Liver (tissue), 9 donors: Measurements from ENCODE around the gene PRCC. TPM values are rescaled to one million over a fixed set of nuclear protein-coding genes. Genes with fewer than 3 reads are reported as not detected.

Experiments used
- DNase-seq: peaks from one replicate; pipeline ENCODE4 v3.0.0-alpha.2; 2017; ENCODE audit warnings: low spot score
- H3K27ac ChIP-seq, 2 donors: one replicate each; pipeline ENCODE4 v1.7.0; 2013; ENCODE audit warnings: inconsistent platforms in 2 of 2, low read length in 2 of 2, control low read depth in 1 of 2, low read depth in 1 of 2, mild to moderate bottlenecking in 1 of 2
- H3K27me3 ChIP-seq, 4 donors: one replicate each; pipeline versions ENCODE4 v1.6.1 to v1.7.0; 2013; ENCODE audit warnings: low read length in 3 of 4, inconsistent platforms in 1 of 4, mild to moderate bottlenecking in 1 of 4, moderate library complexity in 1 of 4; ENCODE audit not compliant: control insufficient read depth in 4 of 4, insufficient read depth in 4 of 4
- H3K36me3 ChIP-seq, 4 donors: one replicate each; pipeline versions ENCODE4 v1.6.1 to v1.7.0; 2013; ENCODE audit warnings: low read length in 3 of 4, mild to moderate bottlenecking in 3 of 4, low read depth in 1 of 4, moderate library complexity in 1 of 4; ENCODE audit not compliant: control insufficient read depth in 4 of 4, insufficient read depth in 3 of 4
- H3K4me1 ChIP-seq, 4 donors: one replicate each; pipeline versions ENCODE4 v1.6.1 to v1.7.0; 2013; ENCODE audit warnings: low read length in 3 of 4, mild to moderate bottlenecking in 3 of 4, moderate library complexity in 1 of 4; ENCODE audit not compliant: control insufficient read depth in 4 of 4, insufficient read depth in 4 of 4
- H3K4me3 ChIP-seq, 3 donors: one replicate each; pipeline versions ENCODE4 v1.6.1 to v1.7.0; 2013; ENCODE audit warnings: low read length in 3 of 3, control low read depth in 1 of 3, low read depth in 1 of 3, mild to moderate bottlenecking in 1 of 3
- H3K9ac ChIP-seq, 2 donors: one replicate each; pipeline ENCODE4 v1.7.0; 2013; ENCODE audit warnings: low read length in 2 of 2, mild to moderate bottlenecking in 2 of 2, moderate library complexity in 2 of 2, control low read depth in 1 of 2, low read depth in 1 of 2
- H3K9me3 ChIP-seq, 4 donors: one replicate each; pipeline versions ENCODE4 v1.6.1 to v1.7.0; 2013; ENCODE audit warnings: low read length in 3 of 4; ENCODE audit not compliant: control insufficient read depth in 4 of 4
- ATF3 ChIP-seq: IDR thresholded peaks from 2 replicates; pipeline ENCODE4 v1.6.1; 2016; ENCODE audit warnings: antibody characterized with exemption
- FOXA1 ChIP-seq: IDR thresholded peaks from 2 replicates; pipeline ENCODE4 v1.6.1; 2016; ENCODE audit warnings: antibody characterized with exemption
- FOXA2 ChIP-seq: IDR thresholded peaks from 2 replicates; pipeline ENCODE4 v1.6.1; 2016; ENCODE audit warnings: antibody characterized with exemption
- GABPA ChIP-seq, 2 donors: IDR thresholded peaks in 1 of 2; conservative IDR thresholded peaks in 1 of 2; 2 replicates each; pipeline ENCODE4 v1.6.1; 2016; ENCODE audit warnings: antibody characterized with exemption in 2 of 2, mild to moderate bottlenecking in 1 of 2, moderate library complexity in 1 of 2
- HNF4G ChIP-seq: IDR thresholded peaks from 2 replicates; pipeline ENCODE4 v1.6.1; 2016; ENCODE audit warnings: antibody characterized with exemption
- NR2F2 ChIP-seq: IDR thresholded peaks from 2 replicates; pipeline ENCODE4 v1.6.1; 2016; ENCODE audit warnings: antibody characterized with exemption
- RAD21 ChIP-seq, 2 donors: IDR thresholded peaks; 2 replicates each; pipeline ENCODE4 v1.6.1; 2016; ENCODE audit warnings: antibody characterized with exemption in 2 of 2, mild to moderate bottlenecking in 2 of 2
- RXRA ChIP-seq, 2 donors: IDR thresholded peaks; 2 replicates each; pipeline ENCODE4 v1.6.1; 2017 to 2018; ENCODE audit warnings: antibody characterized with exemption in 2 of 2, mild to moderate bottlenecking in 1 of 2
- SP1 ChIP-seq: IDR thresholded peaks from 2 replicates; pipeline ENCODE4 v1.6.1; 2018; ENCODE audit warnings: antibody characterized with exemption, mild to moderate bottlenecking
- WGBS: extraction: QIAGEN DNeasy Blood & Tissue Kit; methylation state at CpG from one replicate; pipeline ENCODE4 v1.1.7; 2013; 5-methylcytosine and 5-hydroxymethylcytosine counted together
- polyA plus RNA-seq, 2 donors: library from polyadenylated mRNA; stranded (reverse) in 1 of 2; unstranded in 1 of 2; fragments of 200-250 nt in 1 of 2; fragments of >200 nt in 1 of 2; fragmentation: Nextera tagmentation in 1 of 2; extraction: Ambion mirVana in 1 of 2; gene quantifications; one replicate each; pipeline versions ENCODE4 v1.2.1 to v1.2.3, GENCODE V29; 2013 to 2015
- total RNA-seq, 2 donors: library from RNA; depleted of rRNA; stranded (reverse); fragments of >200 nt; gene quantifications; one replicate each; pipeline ENCODE4 v1.2.3, GENCODE V29; 2014
- TF ChIP-seq, protein P1 (sequence below): IDR thresholded peaks from 2 replicates; pipeline ENCODE4 v1.6.1; 2016; ENCODE audit warnings: antibody characterized with exemption, mild to moderate bottlenecking
- TF ChIP-seq, protein P2 (sequence below): IDR thresholded peaks from 2 replicates; pipeline ENCODE4 v1.6.1; 2016; ENCODE audit warnings: antibody characterized with exemption
- donor health status: healthy.
- donor health status: healthy.
- donor health status: healthy.
- donor health status: healthy.
- donor health status: healthy.

Gene PRCC
- total and polyA plus RNA-seq, 4 donors, result 8.8 to 19.3 (median 14.3) TPM

DNA sequence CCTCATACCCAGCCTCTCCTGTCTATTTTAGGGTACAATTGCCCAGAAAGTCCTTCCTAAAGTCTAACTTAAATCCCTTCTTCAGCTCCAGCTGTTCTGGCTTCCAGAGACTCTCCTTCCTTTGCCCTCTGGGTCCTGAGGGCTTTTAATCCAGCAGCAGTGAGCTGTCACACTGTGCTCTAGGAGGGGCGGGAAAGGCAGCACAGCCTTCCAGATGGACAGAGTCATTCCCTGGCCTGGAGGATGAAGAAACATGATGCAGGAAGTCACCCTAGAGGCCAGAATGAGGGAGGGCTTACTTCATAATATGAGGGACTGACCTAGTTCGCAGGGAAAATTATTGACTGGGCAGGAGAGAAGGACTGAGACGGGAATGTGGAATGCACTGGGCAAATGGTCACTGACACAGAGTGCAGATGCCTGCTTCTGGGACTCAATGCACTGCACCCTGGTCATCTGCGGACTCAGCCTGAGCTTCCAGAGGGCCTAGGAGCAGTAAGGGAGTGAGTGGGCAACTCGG, 48.0 kb downstream of the PRCC start (continued):
- TF ChIP-seq, protein P1, sequence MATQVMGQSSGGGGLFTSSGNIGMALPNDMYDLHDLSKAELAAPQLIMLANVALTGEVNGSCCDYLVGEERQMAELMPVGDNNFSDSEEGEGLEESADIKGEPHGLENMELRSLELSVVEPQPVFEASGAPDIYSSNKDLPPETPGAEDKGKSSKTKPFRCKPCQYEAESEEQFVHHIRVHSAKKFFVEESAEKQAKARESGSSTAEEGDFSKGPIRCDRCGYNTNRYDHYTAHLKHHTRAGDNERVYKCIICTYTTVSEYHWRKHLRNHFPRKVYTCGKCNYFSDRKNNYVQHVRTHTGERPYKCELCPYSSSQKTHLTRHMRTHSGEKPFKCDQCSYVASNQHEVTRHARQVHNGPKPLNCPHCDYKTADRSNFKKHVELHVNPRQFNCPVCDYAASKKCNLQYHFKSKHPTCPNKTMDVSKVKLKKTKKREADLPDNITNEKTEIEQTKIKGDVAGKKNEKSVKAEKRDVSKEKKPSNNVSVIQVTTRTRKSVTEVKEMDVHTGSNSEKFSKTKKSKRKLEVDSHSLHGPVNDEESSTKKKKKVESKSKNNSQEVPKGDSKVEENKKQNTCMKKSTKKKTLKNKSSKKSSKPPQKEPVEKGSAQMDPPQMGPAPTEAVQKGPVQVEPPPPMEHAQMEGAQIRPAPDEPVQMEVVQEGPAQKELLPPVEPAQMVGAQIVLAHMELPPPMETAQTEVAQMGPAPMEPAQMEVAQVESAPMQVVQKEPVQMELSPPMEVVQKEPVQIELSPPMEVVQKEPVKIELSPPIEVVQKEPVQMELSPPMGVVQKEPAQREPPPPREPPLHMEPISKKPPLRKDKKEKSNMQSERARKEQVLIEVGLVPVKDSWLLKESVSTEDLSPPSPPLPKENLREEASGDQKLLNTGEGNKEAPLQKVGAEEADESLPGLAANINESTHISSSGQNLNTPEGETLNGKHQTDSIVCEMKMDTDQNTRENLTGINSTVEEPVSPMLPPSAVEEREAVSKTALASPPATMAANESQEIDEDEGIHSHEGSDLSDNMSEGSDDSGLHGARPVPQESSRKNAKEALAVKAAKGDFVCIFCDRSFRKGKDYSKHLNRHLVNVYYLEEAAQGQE, result peak; percentile 23
- no peak for TF ChIP-seq RAD21 (IDR thresholded peaks at IDR 0.05)

DNA sequence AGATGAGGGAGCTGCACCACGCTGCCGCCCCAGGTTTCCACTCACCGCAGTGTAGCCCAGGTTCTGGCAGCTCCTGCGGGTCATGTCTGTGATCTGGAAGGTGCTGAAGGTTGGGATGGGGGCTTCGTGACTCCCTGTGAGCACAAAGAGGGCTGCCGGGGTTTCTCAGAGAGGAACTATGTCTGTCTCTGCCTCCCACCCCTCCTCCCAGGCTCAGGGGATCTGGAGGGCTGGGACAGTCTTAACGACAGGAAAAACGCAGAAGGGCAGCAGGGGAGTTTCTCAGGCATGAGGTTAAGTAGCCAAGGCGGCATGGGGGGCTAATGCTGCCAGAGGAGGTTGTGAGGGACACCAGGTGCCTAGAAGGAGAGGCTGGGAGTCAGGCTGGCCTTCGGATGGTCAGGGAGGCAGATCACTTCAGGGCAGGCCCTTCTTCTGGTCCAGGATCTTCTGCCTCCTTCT, 48.7 kb downstream of the PRCC start:
- Histone ChIP-seq H3K27me3 (no peaks in the 10 kb centered on the region), H3K9me3 (no peaks in the 10 kb centered on the region), H3K4me1 (peaks cover 3 to 8% (median 6%) of the 10 kb centered on the region in 4 donors), H3K4me3 (peak overlapping the region in 1 of 3 donors; percentile 28), H3K36me3 (no peaks in the 10 kb centered on the region), H3K27ac (peak overlapping the region; percentile 66 to 84), H3K9ac (peak overlapping the region; percentile 49 to 66)
- DNase-seq, result no peak
- TF ChIP-seq FOXA1, result no peak
- WGBS, result 63% methylated on average over 10 of the region's 10 CpGs

DNA sequence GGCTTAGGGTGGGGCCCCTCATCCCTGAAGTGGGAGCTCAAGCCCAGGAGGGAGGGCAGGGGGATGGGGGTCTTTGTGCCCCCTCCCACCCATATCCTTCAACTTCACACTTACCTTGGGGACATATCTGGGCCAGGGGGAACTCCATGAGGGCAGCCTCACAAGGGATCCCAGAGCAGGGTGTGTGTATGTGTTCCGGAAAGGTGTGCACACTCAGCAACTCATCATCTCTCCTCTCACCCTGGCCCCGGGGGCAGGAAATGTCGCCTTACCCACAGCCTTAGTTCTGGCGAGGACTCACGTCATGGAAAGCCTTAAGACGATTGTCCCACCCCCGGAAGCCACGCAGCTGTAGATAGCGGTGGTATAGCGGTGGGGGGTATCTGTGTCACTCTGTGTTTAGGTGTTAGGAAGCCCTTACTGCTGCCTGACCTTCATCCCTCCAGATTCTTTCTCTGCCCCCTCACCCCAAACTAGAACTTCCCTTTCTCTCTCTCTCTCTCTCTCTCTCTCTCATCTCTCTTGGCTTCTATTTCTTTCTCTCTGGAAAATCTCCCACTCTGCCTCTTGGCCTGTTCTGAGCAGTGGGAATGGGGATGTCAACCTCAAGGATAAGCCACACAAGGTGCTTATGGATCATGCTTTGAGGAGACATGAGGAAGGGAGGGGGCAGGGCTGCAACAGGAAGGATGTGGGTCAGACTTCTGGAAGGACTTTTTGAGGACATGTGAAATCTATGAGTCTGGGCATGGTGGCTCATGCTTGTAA, 49.4 kb downstream of the PRCC start, which contains the start of gene SH2D2A:
SH2D2A (minus strand) TSS at position 288 of the 768 bp plus-strand sequence; CDS start at position 148, 140 bp downstream.
- no peak for DNase-seq
- WGBS, result 41% methylated on average over 10 of the region's 10 CpGs
- peak within 1 kb of the TSS; percentile 66 to 84 for H3K27ac ChIP-seq
- H3K36me3 ChIP-seq, result no peaks in the 10 kb centered on the region
- peak within 1 kb of the TSS; percentile 49 to 66 for H3K9ac ChIP-seq
- H3K27me3 ChIP-seq, result peaks cover 0 to 3% (median 0%) of the 10 kb centered on the region in 4 donors
- peak within 1 kb of the TSS in 1 of 3 donors; percentile 28 for H3K4me3 ChIP-seq
- H3K4me1 ChIP-seq, result peaks cover 3 to 8% (median 6%) of the 10 kb centered on the region in 4 donors
- H3K9me3 ChIP-seq, result no peaks in the 10 kb centered on the region
- TF ChIP-seq RXRA (IDR thresholded peaks at IDR 0.05) (peak in 1 of 2 donors; percentile 4), HNF4G (no peak), GABPA (IDR thresholded peaks at IDR 0.05 in 1 of 2, conservative IDR thresholded peaks at IDR 0.05 in 1 of 2) (peak in 1 of 2 donors; percentile 74), NR2F2 (peak; percentile 57), FOXA2 (no peak), SP1 (peak; percentile 37)

GRCh38 chr1:156821801-156822200, 54.5 kb downstream of the PRCC start:
- no peak for DNase-seq
- H3K36me3 ChIP-seq, result no peaks in the 10 kb centered on the region
- H3K9me3 ChIP-seq, result no peaks in the 10 kb centered on the region
- 70% methylated on average over 4 of the region's 4 CpGs for WGBS
- no peak overlapping the region for H3K9ac ChIP-seq
- no peaks in the 10 kb centered on the region for H3K4me1 ChIP-seq
- H3K27ac ChIP-seq, result no peak overlapping the region
- peaks cover 0 to 4% (median 0%) of the 10 kb centered on the region in 4 donors for H3K27me3 ChIP-seq
- TF ChIP-seq NR2F2, result no peak
- no peak for TF ChIP-seq ATF3
- TF ChIP-seq, protein P1, result no peak
- TF ChIP-seq HNF4G, result no peak
- TF ChIP-seq, protein P2, sequence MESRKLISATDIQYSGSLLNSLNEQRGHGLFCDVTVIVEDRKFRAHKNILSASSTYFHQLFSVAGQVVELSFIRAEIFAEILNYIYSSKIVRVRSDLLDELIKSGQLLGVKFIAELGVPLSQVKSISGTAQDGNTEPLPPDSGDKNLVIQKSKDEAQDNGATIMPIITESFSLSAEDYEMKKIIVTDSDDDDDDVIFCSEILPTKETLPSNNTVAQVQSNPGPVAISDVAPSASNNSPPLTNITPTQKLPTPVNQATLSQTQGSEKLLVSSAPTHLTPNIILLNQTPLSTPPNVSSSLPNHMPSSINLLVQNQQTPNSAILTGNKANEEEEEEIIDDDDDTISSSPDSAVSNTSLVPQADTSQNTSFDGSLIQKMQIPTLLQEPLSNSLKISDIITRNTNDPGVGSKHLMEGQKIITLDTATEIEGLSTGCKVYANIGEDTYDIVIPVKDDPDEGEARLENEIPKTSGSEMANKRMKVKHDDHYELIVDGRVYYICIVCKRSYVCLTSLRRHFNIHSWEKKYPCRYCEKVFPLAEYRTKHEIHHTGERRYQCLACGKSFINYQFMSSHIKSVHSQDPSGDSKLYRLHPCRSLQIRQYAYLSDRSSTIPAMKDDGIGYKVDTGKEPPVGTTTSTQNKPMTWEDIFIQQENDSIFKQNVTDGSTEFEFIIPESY, result no peak
- H3K4me3 ChIP-seq, result no peak overlapping the region
